Subcutaneous preadipocyte (primary cell): ENCODE data around the gene ST8SIA3. TPM values are rescaled to one million over a fixed set of nuclear protein-coding genes. Genes with fewer than 3 reads are reported as not detected.

Source experiments
- total RNA-seq: library from RNA; depleted of rRNA; stranded (reverse); fragments of >200 nt; gene quantifications from 2 replicates; pipeline ENCODE4 v1.2.3, GENCODE V29; 2012

ST8SIA3 gene, protein sequence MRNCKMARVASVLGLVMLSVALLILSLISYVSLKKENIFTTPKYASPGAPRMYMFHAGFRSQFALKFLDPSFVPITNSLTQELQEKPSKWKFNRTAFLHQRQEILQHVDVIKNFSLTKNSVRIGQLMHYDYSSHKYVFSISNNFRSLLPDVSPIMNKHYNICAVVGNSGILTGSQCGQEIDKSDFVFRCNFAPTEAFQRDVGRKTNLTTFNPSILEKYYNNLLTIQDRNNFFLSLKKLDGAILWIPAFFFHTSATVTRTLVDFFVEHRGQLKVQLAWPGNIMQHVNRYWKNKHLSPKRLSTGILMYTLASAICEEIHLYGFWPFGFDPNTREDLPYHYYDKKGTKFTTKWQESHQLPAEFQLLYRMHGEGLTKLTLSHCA
- not detected in 2 replicates for total RNA-seq

GRCh38 chr18:57352271-57352701 lies at the start of gene ST8SIA3:
Gene ST8SIA3 (plus strand): TSS chr18:57352557. CDS start chr18:57352847, 290 bp downstream.

Other genes starting within 250 kb of the ST8SIA3 start
- gene BOD1L2, start 205.5 kb upstream of the ST8SIA3 start, total RNA-seq, result not detected in 2 replicates
- under 0.01 TPM in 2 replicates for gene ONECUT2, start 82.8 kb downstream of the ST8SIA3 start, total RNA-seq
- 26.8 and 28.7 TPM in 2 replicates for gene FECH, start 234.1 kb downstream of the ST8SIA3 start, total RNA-seq